Activated T-helper 1 cell treated with anti-CD3 and anti-CD28 coated beads, Interleukin-2, amount 50 U/mL, for 16 hours (primary cell): ENCODE measurements around the gene DCUN1D4.

Source experiments
- DNase-seq, 2 donors: peaks; one replicate each; pipeline ENCODE4 v3.0.0-alpha.2; 2020; ENCODE audit warnings: low read depth in 1 of 2, low spot score in 1 of 2

Gene DCUN1D4

GRCh38 chr4:51960486-51960885 lies 117.5 kb downstream of the DCUN1D4 start:
- no peak for DNase-seq

- DNase-seq: no peak
Measured at GRCh38 chr4:51963841-51964517, 121.0 kb downstream of the DCUN1D4 start.

- no peak for DNase-seq
Measured at GRCh38 chr4:51965862-51966261, 122.9 kb downstream of the DCUN1D4 start.
